Superior temporal gyrus (tissue), 1 donor: Measurements from ENCODE around the gene ABHD12.
"Not testable (repeated sequence)": the region's sequence is repeated elsewhere in the genome, so short reads cannot be mapped to it uniquely, and the experiment has no call there.

Source experiments
- DNase-seq: peaks from one replicate; pipeline ENCODE4 v3.0.0-alpha.2; 2016; ENCODE audit errors: extremely low spot score

ABHD12 gene

DNA sequence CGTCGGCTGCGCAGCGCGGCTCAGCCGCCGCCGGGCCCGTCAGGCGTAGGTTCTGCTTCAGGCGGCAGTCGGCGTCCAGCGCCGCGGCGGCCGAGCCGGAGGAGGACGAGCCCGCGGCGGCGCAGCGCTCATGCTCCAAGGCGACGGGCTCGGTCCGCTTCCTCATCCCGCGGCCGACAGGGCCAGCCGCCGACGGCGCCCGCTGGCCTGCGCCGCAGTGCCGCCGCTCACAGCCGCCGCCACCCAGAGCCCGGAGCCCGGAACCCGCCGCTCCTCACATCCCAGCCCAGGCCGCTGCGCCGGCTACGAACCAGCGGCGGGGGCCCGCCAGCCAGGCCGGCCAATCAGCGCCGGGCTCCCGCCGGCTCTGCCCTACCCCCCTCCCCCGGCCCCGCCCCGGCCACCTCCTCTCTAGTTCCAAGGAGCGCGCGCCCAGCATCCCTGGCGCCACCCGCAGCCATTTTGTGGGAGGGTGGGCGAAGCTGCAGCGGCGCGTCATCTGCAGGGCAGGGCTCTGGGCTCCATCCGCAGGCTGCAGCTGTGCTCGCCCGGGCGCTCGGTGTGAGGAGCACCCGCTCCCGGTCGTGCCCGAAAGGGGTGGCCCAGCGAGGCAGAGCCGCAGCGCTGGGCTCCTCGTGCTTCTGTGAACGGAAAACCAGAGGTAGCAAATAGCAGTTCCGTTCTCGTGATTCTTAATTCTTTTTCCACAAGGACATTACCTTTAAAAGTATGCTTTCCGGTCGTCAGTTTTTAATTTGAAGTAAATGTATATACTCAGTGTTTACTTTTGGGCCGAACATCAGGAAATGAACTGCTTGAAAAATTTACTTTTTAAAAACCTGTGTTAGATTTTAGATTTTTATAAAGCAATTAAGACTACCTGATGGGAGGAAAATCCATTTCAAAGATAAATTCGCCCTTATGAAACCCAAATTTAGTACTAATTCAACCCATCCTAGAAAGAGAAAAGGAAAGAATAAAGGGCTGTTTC lies at the start of gene ABHD12:
ABHD12 (minus strand) TSS at position 298 of the 991 bp plus-strand sequence; CDS start at position 166, 132 bp downstream.
- DNase-seq, result peak; percentile 95

DNA sequence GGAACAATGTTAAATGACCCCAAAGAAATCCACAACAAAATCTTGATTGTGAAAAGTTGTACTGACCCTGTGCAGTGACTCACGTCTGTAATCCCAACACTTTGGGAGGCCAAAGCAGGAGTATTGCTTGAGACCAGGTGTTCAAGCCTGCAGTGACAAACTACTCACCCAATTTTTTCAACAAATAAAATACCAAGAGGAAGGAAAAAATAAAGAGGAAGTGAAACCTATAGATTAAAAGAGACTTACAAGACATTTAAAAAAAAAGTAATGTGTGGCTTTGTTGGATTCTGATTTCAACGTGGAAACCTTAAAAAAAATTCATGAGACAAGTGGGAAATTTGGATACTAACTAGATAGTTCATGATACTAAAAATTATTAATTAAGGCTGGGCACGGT lies 48.7 kb upstream of the ABHD12 start:
- no peak for DNase-seq

DNA sequence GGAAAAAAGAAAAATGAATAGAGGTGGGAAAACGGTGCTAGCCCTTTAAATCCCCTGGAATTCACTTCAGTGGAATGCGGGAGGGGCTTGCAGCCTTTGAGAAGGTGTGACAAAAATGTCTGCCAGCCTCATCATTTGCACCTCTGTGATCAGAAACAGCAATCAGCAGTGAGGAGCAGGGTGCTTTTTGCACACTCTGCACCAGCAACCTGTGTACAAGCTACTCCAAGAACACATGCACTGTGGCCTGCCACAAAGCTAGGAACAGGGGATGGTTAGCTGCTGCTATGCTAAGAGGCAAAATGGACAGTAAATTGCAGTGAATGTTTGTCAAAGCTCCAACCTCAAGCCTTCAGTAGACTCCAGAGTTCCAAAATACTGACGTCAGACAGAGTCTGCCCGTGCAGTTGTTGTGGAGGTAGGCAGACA lies 46.5 kb upstream of the ABHD12 start:
- DNase-seq, result no peak

DNA sequence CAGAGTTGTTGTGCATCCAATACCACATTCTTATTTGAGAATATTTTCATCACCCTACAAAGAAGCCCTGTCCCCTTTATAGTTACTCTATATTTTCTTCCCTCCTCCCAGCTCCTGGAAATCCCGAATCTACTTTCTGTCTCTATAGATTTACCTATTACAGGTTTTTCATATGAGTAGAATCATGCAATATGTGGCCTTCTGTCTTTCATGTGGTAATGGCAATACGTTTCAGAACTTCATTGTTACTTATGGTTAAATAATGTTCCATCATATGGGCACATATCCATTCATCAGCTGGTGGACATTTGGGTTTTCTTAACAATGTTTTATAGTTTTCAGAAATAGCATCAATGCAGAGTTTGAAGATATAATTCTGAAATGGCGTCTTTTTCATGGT lies 33.9 kb upstream of the ABHD12 start:
- no peak for DNase-seq

DNA sequence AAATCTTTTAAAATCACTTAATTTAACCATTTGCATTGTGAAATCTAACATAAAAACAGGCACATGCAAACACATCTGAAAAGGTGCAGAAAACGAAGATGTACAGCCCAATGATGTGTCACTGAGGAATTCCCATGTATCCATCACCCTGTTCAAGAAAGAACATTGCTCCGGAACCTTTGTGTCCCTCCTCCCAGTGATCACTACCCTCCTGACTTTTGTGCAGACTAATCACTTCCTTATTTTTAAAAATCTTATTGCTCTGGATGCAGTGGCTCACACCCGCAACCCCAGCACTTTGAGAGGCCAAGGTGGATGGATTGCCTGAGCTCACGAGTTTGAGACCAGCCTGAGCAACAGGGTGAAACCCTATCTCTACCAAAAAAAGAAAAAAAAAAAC lies 31.4 kb upstream of the ABHD12 start:
- DNase-seq, result no peak

DNA sequence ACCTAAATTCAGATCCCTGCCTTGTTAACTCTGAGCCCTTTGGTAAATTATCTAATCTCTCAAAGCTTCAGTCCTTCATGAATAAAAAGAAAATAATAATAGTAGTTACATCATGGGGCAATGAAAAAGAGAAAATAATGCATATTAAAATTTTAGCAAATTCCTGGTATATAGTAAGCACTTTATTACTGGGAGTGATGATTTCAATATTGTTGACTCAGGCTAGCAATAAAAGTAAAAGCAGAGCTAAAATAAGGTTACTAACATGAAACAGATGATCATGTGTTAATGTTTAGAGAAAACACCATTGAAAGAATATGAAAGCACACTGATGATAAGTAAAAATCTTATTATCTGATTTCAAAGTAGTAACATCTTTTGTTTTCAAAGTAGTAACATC lies 30.5 kb upstream of the ABHD12 start:
- no peak for DNase-seq

DNA sequence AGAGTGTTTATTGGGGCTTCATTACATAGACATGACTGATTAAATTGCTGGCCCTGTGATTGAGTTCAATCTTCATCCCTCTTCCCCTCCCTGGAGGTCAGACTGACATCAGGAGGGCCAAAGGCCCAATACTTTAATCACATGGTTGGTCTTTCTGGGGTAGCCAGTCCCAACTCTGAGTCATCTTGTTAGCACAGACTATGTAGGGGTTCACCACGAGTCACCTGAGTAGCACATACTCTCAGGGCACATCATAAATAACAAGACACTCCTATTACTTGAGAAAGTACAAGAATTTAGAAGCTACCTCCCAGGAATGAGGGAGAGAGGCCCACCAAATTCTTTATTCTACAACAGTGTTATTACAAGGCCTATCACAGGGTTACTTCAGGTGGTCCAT lies 28.1 kb upstream of the ABHD12 start:
- DNase-seq, result no peak

DNA sequence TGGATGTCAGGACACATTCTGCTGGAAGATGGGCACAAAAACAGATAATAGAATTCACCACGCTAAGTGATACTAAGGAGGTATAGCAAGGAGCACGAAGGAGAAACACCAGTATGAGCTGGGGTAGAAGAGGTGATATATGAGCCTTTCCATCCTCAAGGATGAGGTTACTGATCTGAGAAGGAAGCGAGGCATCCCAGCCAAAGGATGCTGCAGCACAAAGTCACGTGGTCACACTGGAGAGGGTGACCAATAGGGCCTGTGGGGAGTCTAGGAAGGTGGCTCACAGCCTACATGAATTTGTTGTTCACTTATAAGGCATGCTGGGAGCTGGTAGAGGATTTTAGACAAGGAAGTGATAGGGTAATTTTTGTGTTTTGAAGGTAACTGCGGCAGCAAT lies 18.3 kb upstream of the ABHD12 start:
- no peak for DNase-seq

DNA sequence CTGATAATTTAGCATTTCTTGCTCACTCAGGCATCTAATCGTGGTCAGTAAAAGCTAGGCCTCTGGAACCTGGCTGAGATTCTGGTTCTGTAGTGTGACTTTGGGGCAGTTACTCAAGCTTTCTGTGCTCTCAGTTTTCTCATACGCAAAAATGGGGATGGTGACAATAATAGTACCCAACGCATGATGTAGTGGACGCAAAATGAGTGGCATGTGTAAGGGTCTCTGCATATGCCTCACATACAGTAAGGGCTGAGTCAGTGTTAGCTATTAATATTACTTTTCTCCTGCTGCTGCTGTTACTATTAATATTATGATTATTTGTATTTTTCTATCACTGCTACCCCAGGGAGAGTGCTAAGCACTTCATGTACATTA lies 17.5 kb upstream of the ABHD12 start:
- DNase-seq, result no peak

DNA sequence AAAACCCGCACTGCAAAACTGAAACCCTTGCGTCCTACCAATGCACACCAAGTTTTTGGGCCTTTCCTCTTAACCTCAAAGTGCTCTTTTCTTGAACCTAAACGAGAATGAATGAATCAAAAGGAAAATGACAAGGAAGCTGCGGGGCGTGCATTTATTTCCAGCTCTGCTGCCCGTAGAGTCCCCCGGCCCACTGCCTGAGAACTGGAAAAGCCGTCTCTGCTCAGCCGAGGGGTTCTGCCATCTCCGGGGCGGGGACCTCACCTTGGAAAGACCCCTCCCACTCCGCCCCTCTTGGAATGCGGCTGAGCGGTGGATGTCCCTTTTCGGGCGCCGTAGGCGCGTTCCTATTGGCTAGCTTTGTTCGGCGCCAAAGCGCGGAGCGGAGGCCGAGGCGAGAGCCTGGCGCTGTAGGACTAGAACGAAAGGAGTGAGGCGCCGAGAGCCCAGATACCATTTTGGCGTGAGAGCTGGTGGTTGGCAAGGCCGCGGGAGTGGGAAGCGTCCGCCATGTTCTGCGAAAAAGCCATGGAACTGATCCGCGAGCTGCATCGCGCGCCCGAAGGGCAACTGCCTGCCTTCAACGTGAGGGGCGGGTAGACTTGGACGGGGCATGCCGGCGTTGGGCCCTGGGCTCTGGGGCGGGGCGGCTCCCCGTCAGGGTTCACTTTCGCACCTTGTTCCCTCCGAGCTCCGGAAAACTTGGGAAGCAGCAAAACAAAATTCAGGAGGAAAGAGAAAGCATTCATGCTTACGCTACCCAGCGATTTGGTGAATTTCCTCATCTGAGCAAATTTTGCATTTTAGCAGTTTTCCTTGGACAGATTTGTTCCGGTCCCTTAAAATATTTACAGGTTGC lies 16.9 kb upstream of the ABHD12 start, which contains the start of gene GINS1:
GINS1 (plus strand) TSS at position 363 of the 859 bp plus-strand sequence; CDS start at position 511, 148 bp downstream.
- DNase-seq, result peak; percentile 92

DNA sequence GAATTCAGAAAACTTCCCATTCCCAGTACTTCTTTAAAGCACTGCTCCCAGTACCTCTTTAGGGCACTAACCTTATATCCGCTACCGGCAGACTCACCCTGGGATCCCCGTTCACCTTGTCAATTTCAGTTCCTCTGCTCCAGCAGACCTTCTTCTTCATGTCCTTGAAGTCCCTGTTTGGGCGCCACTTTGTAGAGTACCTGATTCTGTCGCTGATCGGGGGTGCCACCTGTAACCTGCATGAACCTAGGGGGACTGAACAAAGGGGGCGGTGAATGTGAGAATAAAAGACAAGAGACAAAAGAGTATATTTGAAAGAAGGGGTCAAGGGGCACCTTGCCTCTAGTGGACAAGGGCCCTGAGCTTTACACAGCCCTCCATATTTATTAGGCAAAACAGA lies 11.9 kb upstream of the ABHD12 start:
- no peak for DNase-seq

DNA sequence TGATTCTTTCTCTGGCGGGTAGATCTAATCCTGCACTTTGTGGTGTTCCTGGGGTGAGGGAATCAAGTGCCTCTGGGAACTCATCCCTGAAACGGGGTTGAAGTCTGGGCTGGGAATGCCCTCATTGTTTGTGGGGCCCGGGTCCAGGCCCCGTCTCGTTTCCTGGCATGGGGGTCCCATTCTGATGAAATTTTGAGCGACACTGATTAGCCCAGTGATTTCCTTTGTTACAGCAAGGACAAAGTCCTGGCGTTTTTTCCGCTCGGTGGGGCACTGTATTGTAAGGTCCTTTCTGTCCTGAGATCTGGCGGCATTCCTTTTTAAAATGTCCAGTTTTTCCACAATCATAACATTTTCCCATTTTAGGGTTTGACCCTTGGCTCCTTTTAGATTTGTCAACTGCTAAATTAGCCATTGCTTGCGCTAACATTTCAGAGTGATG lies 9.7 kb upstream of the ABHD12 start:
- DNase-seq, result not testable (repeated sequence)

DNA sequence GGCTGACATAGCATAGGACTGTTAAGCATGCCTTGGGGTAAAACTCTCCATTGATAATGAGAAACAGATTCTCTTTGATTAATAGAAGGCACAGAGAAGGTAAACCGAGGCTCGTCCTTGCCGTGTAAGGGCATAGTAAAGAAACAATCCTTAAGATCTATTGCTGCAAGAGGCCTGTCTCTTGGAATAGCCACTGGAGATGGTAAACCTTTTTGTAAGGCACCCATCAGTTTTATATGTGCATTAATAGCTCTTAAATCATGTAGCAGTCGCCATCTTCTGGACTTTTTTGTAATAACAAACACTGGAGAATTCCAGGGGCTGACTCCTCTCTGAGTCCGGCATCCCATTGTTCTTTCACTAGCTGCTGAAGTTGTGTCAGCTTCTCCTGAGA lies 8.4 kb upstream of the ABHD12 start:
- DNase-seq, result peak; percentile 97

DNA sequence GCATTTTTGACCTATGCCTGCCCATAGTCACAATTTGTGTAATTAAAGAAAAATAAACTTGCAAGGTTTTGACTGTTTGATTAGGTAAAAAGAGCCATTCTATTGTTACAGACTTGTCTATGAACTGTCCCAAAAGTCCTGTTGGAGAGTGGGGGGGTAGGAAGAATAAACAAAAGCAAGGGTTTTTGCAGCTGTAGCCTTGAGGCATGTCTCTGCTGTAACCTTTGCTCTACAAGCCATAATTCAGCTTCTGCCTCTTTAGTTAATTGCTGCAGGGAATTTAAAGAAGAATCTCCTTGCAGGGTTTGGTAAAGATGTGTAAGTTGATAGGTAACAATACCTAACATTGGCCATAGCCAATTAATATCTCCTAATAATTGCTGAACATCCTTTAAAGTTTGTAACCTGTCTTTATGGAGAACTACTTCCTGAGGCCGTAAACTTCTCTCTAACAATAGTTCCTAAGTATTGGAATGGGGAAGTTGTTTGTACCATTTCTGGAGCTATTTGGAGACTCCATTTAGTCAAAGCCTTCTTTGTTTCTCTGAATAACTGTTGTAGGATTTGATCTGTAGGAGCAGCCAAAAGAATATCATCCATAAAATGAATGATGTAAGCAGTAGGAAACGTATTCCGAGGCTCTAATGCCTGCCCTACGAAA lies 7.9 kb upstream of the ABHD12 start:
- peak; percentile 18 for DNase-seq

DNA sequence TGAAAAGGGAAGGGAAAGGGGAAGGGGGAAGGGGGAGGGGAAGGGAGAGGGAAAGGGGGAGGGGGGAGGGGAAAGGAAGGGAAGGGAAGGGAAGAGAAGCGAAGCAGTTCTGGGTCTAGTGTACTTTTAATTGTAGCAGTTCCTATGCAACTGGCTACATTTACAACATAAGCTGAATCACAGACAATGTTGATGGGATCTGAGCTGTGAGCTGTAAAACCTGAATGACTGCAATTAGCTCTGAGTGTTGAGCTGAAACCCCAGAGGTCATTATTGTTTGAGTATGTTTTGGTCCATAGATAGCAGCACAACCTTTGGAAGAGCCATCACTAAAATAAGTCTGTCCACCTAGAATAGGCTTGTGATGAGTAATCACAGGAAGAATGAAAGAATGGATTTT lies 7.2 kb upstream of the ABHD12 start:
- no peak for DNase-seq

DNA sequence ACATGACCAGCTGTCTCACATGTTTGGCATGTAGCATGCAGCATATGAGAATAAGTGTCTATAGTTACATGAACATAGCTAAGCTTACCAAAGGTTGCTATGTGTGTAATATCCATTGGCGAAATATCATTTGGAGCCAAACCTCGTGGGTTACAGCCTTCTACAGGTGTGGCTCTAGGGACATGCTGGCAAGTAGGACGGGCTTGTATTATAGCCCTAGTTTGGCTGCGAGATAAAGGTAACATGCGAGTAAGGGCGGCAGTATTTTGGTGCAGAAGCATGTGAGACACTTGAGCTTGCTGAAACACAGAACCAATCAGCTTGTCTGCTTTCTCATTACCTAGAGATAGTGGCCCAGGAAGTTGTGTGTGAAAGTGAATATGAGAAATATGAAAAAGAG lies 6.5 kb upstream of the ABHD12 start:
- no peak for DNase-seq

DNA sequence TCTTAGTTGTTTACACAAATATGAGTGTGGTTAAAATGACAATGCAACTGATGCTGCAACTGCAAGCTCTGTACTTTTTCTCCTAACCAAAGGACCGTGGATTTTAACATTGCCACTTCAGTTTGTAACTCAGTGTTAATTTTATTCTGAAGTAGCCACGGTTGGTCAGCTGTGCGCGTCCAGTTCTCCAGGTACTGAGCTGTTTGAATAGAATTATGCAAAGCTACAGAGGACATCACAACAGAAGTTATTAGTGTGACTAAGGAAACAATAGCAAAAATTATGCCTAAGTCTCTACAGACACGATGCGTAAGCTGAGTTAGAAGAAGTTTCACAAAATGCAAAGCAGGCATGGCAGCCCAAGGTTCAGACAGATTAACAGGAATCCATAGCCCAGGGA lies 4.4 kb upstream of the ABHD12 start:
- DNase-seq, result no peak

DNA sequence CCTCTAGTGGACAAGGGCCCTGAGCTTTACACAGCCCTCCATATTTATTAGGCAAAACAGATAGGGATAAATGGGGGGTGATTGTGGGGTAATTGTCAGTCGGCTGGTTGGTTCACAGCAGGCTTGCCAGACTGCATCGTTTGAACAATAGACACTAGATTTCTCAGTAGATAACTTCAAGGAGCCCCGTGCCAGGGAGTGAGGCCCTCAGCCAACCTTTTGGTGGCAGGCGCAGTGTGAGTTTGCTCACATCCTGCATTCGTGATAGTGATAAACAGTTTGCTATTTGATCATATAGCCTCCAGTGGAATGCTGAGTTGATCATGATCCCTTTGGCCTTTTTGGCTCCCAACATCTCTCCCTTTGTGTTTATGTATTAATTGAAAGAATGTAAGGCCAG lies 3.6 kb upstream of the ABHD12 start:
- peak; percentile 23 for DNase-seq

DNA sequence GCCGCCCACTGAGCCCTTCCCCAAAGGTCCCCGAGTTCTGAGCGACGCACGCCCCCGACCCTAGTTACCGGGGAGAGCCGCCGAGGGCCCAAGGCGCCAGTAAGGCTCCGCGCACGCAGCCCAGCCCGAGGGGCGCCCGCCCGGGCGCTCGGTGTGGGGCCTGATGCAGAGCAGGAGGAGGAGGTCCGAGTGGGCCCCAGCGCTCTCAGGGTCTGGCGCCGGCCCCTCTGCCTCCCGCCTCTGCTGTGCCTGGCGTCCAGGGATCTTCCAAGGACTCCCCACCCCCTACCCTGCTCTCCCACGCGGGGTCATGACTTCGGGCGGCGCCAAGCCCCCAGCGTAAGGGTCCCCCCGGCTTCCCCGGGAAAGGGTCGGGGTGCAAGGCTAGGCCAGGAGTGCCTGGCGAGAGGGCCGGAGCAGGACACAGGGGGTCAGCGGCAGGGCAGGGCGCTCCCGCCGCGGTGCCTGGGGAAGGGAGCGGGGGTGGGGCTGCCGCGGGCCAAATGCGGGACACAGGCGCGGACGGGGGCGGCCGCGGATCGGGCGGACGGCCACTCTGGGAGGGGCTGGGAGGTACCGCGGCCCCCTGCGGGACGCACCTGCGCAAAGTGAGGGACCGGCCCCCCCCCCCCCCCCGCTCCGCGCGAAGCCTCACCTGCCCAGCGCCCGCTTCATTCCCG lies 637 bp downstream of the ABHD12 start:
- DNase-seq, result no peak

DNA sequence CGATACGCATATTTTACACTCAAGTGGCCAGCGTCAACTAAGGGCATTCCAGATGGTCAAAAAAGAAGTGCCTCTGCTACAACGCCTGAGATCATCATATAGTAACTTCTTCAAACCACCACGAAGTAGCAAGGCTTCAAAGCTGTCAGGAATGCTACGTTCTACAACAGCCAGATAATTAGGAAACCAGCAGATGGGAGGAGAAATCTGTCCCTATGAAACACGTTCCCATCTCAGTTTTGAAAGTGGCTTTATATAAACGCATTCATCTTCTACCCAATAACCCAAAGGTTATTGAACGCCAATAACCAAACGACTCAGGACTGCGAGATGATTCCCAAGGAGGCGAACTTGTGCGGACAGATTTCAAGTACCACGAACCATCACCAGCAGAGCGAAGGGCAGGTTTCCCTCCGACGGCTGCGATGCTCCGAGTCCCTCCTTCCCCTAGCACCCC lies 1.2 kb downstream of the ABHD12 start:
- DNase-seq, result peak; percentile 58

DNA sequence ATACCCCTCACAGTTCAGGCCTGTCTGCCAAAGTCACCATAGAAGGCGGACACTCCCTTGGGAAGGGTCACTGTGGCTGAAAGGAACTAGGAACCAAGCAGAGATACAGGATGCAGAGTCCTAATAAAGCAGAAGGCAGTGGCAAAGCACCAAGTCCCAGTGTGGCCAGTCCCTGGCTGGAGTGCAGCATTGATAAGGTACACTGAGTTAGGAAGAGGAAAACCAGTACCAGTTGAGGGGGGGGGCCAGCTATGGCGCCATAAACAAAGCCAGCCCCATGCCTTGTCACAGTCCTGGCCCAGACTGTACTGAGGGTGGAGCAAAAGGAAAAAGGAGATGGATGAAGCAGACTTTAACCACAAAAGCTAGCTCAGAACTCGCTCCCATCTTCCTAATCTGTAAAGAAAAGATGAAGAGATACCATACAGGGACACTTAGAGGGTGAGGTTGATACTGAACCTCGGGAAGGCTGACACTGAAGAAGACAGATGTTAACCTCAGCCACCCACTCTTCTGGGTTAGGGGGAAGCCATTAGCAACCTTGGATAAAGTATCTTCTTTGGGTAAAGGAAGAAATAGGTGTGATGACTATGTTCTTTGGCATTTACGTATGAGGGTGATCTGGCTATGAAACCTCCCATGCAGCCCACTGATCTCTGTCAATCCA lies 7.8 kb downstream of the ABHD12 start:
- DNase-seq, result no peak
